ENCODE results near the gene ZNF19.
A peak's percentile ranks its signal among the peaks of the same experiment; 100 is the strongest.

The ZNF19 gene

GRCh38 chr16:71490361-71490760 is 1.2 kb upstream of the ZNF19 start:
- TF ChIP-seq CTCF (IDR thresholded peaks at IDR 0.05) (no peak), ZFX (IDR thresholded peaks at IDR 0.05; ENCODE audit: borderline replicate concordance) (no peak)
- no peak overlapping the region for H3K27ac ChIP-seq

- H3K27ac ChIP-seq = peak overlapping the region; percentile 44; the same call in 1 of the 2 replicates
- TF ChIP-seq ZFX (IDR thresholded peaks at IDR 0.05; ENCODE audit: borderline replicate concordance) (no peak), CTCF (IDR thresholded peaks at IDR 0.05) (no peak)
Measured at GRCh38 chr16:71484006-71484893, 4.9 kb downstream of the ZNF19 start.

- TF ChIP-seq CTCF (IDR thresholded peaks at IDR 0.05) (no peak), ZFX (IDR thresholded peaks at IDR 0.05; ENCODE audit: borderline replicate concordance) (no peak)
- H3K27ac ChIP-seq = no peak overlapping the region
Measured at GRCh38 chr16:71482569-71482968, 6.6 kb downstream of the ZNF19 start.

- TF ChIP-seq ZFX (IDR thresholded peaks at IDR 0.05; ENCODE audit: borderline replicate concordance) = no peak
- TF ChIP-seq CTCF (IDR thresholded peaks at IDR 0.05) = no peak
- H3K27ac ChIP-seq = no peak overlapping the region
Measured at GRCh38 chr16:71480956-71481355, 8.2 kb downstream of the ZNF19 start.

- H3K27ac ChIP-seq = no peak overlapping the region
Measured at GRCh38 chr16:71479420-71479819, 9.7 kb downstream of the ZNF19 start.

GRCh38 chr16:71476457-71477124 is 12.5 kb downstream of the ZNF19 start:
- H3K27ac ChIP-seq = no peak overlapping the region
- no peak for TF ChIP-seq CTCF (IDR thresholded peaks at IDR 0.05)
- no peak for TF ChIP-seq ZFX (IDR thresholded peaks at IDR 0.05; ENCODE audit: borderline replicate concordance)

More at GRCh38 chr16:71479420-71479819, 9.7 kb downstream of the ZNF19 start:
- TF ChIP-seq ZFX (IDR thresholded peaks at IDR 0.05; ENCODE audit: borderline replicate concordance) = no peak
- peak; percentile 68 for TF ChIP-seq CTCF (IDR thresholded peaks at IDR 0.05)

- H3K27ac ChIP-seq = no peak overlapping the region
- TF ChIP-seq ZFX (IDR thresholded peaks at IDR 0.05; ENCODE audit: borderline replicate concordance) = no peak
- TF ChIP-seq CTCF (IDR thresholded peaks at IDR 0.05) = no peak
Measured at GRCh38 chr16:71474864-71475263, 14.3 kb downstream of the ZNF19 start.

Data from 22Rv1 (cell line).